ENCODE results near the gene PAX7.

DNA sequence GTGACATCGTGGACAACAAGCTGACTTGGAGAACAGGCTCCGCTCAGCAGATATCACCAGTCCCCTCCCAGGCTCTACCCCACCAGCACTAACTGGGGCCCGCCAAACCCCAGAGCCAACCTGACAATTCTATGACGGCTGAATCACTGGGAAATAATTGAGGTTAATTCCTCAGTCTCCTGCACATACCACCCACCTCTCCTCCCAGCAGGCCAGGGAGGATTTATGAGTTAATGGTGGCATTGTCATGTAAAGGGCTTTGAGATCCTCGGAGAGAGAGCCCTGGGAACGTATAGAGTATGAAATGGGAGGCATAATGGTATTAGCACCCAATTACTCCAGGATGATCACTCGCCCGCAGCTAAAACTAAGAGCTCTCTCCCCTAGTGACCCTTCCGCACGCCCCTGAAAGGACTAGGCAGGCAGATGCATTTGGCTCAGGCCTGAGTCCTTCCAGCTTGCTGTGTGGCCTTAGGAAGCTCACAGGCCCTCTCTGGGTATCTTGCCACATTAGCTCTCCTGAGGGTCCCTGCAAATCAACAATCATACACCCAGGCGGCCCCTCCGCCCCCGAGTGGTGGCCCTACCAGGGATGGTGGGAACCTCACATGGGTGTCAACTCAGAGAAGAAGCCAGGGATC lies 27.3 kb upstream of the PAX7 start:
- no peak for TF ChIP-seq POLR2A (IDR thresholded peaks at IDR 0.05; ENCODE audit: low read length)
- TF ChIP-seq GATA1 (IDR thresholded peaks at IDR 0.05; ENCODE audit: low read depth, low read length), result no peak

Data from erythroblast (primary cell).